GM21447 (cell line): ENCODE data around the gene NLRC5.

Experiments used
- ATAC-seq: cut with Tn5 transposase; IDR thresholded peaks from one replicate; pipeline ENCODE4 v1.9.1; 2021; ENCODE audit not compliant: unreplicated experiment

Gene NLRC5

GRCh38 chr16:57113664-57114063, 124.3 kb downstream of the NLRC5 start:
- no peak for ATAC-seq

GRCh38 chr16:57115168-57115513, 125.8 kb downstream of the NLRC5 start:
- no peak for ATAC-seq

- no peak for ATAC-seq
These were observed 126.3 kb downstream of the NLRC5 start for GRCh38 chr16:57115514-57116182.

- no peak for ATAC-seq
These were observed 129.2 kb downstream of the NLRC5 start for GRCh38 chr16:57118461-57119084.

- ATAC-seq: no peak
These were observed 134.0 kb downstream of the NLRC5 start for GRCh38 chr16:57123216-57123973.

GRCh38 chr16:57123974-57124674, 134.8 kb downstream of the NLRC5 start:
- ATAC-seq: no peak

GRCh38 chr16:57125376-57125775, 136.0 kb downstream of the NLRC5 start:
- no peak for ATAC-seq

GRCh38 chr16:57125969-57126368, 136.6 kb downstream of the NLRC5 start:
- no peak for ATAC-seq

- no peak for ATAC-seq
These were observed 137.1 kb downstream of the NLRC5 start for GRCh38 chr16:57126411-57126810.

- peak; percentile 59 for ATAC-seq
These were observed 137.8 kb downstream of the NLRC5 start for GRCh38 chr16:57127037-57127763.

GRCh38 chr16:57127836-57128235, 138.5 kb downstream of the NLRC5 start:
- peak; percentile 5 for ATAC-seq

GRCh38 chr16:57128771-57129389, 139.5 kb downstream of the NLRC5 start:
- ATAC-seq: peak; percentile 54

- ATAC-seq: no peak
These were observed 141.6 kb downstream of the NLRC5 start for GRCh38 chr16:57130950-57131321.

- ATAC-seq: no peak
These were observed 142.1 kb downstream of the NLRC5 start for GRCh38 chr16:57131351-57131970.

GRCh38 chr16:57132470-57132869, 143.1 kb downstream of the NLRC5 start:
- no peak for ATAC-seq

GRCh38 chr16:57133031-57133430, 143.7 kb downstream of the NLRC5 start:
- ATAC-seq: no peak
